ENCODE results near the gene GRIN2C.

The GRIN2C gene

GRCh38 chr17:74842599-74843351 is 16.9 kb downstream of the GRIN2C start:
- DNase-seq, result no peak

GRCh38 chr17:74842146-74842598 is 17.5 kb downstream of the GRIN2C start:
- DNase-seq, result no peak

GRCh38 chr17:74840989-74841666 is 18.6 kb downstream of the GRIN2C start:
- no peak for DNase-seq

- DNase-seq, result no peak
Measured at GRCh38 chr17:74839990-74840852, 19.5 kb downstream of the GRIN2C start.

- no peak for DNase-seq
Measured at GRCh38 chr17:74838274-74838673, 21.4 kb downstream of the GRIN2C start.

- no peak for DNase-seq
Measured at GRCh38 chr17:74836691-74837467, 22.8 kb downstream of the GRIN2C start.

- no peak for DNase-seq
Measured at GRCh38 chr17:74836191-74836590, 23.5 kb downstream of the GRIN2C start.

- DNase-seq, result no peak
Measured at GRCh38 chr17:74833501-74834377, 25.9 kb downstream of the GRIN2C start.

- DNase-seq, result no peak
Measured at GRCh38 chr17:74832421-74832820, 27.3 kb downstream of the GRIN2C start.

GRCh38 chr17:74831444-74832146 is 28.1 kb downstream of the GRIN2C start:
- DNase-seq, result no peak

- DNase-seq, result no peak
Measured at GRCh38 chr17:74830861-74831260, 28.8 kb downstream of the GRIN2C start.

- no peak for DNase-seq
Measured at GRCh38 chr17:74827800-74828199, 31.9 kb downstream of the GRIN2C start.

- DNase-seq, result no peak
Measured at GRCh38 chr17:74825952-74826719, 33.5 kb downstream of the GRIN2C start.

GRCh38 chr17:74824961-74825627 is 34.6 kb downstream of the GRIN2C start:
- no peak for DNase-seq

GRCh38 chr17:74822939-74823367 is 36.7 kb downstream of the GRIN2C start:
- no peak for DNase-seq

GRCh38 chr17:74822335-74822938 is 37.2 kb downstream of the GRIN2C start:
- no peak for DNase-seq

- no peak for DNase-seq
Measured at GRCh38 chr17:74821655-74822334, 37.9 kb downstream of the GRIN2C start.

- DNase-seq, result no peak
Measured at GRCh38 chr17:74819801-74820436, 39.8 kb downstream of the GRIN2C start.
